Body of pancreas (tissue), 4 donors: ENCODE measurements around the gene PTPRH.

Experiments used
- POLR2A ChIP-seq, 3 donors: fragments of 450-650 bp; IDR thresholded peaks; one replicate each; pipeline ENCODE4 v1.6.1; 2016; ENCODE audit warnings: antibody characterized with exemption in 3 of 3, mild to moderate bottlenecking in 2 of 3
- TF ChIP-seq, protein P1 (sequence below), 7 experiments: fragments of 450-650 bp in 4 of 7; fragments of 200-600 bp in 3 of 7; sonication (generic) in 3 of 7; IDR thresholded peaks; one replicate each; pipeline ENCODE4 v1.5.1; 2016 to 2019; ENCODE audit warnings: antibody characterized with exemption in 7 of 7

DNA sequence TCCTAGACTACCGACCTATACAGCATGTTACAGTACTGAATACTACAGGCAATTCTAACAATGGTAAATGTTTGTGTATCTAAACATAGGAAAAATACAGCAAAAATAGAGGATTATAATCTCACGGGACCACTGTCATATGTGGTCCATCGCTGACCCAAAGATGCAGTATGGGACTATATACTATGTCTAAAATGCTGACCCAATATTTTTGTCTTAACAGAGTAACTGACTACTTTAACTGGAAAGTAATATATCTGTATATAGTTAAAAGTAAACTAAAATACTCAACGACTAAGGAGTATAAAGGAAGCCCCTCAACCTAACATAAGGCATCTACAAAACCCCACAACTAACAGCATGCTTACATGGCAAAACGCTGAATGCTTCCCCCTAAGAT, 23.7 kb upstream of the PTPRH start:
- TF ChIP-seq, protein P1, sequence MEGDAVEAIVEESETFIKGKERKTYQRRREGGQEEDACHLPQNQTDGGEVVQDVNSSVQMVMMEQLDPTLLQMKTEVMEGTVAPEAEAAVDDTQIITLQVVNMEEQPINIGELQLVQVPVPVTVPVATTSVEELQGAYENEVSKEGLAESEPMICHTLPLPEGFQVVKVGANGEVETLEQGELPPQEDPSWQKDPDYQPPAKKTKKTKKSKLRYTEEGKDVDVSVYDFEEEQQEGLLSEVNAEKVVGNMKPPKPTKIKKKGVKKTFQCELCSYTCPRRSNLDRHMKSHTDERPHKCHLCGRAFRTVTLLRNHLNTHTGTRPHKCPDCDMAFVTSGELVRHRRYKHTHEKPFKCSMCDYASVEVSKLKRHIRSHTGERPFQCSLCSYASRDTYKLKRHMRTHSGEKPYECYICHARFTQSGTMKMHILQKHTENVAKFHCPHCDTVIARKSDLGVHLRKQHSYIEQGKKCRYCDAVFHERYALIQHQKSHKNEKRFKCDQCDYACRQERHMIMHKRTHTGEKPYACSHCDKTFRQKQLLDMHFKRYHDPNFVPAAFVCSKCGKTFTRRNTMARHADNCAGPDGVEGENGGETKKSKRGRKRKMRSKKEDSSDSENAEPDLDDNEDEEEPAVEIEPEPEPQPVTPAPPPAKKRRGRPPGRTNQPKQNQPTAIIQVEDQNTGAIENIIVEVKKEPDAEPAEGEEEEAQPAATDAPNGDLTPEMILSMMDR (IDR thresholded peaks at IDR 0.05): no peak
- no peak for TF ChIP-seq POLR2A (IDR thresholded peaks at IDR 0.05)
